Smooth muscle cell (in vitro differentiated cells): ENCODE measurements around the gene GARNL3. TPM values are rescaled to one million over a fixed set of nuclear protein-coding genes. Genes with fewer than 3 reads are reported as not detected.

ENCODE experiments used
- DNase-seq: peaks from one replicate; lab custom pipeline; 2025; ENCODE audit not compliant: unreplicated experiment; lab: John Stamatoyannopoulos, UW
- H2AFZ ChIP-seq: fragments of 200-600 bp; sonication (generic); 2 replicates; pipeline ENCODE4 v1.6.0; 2016; ENCODE audit warnings: antibody characterized with exemption, low read depth, mild to moderate bottlenecking
- H3F3A ChIP-seq: fragments of 200-600 bp; sonication (generic); 2 replicates; pipeline ENCODE4 v1.6.0; 2017; ENCODE audit warnings: antibody characterized with exemption, low read depth
- H3K27ac ChIP-seq: fragments of 200-600 bp; sonication (generic); 2 replicates; pipeline ENCODE4 v1.5.1; 2016; ENCODE audit warnings: low read depth, mild to moderate bottlenecking
- H3K27me3 ChIP-seq: fragments of 200-600 bp; sonication (generic); 2 replicates; pipeline ENCODE4 v1.6.1; 2016; ENCODE audit warnings: low read depth, mild to moderate bottlenecking
- H3K36me3 ChIP-seq: fragments of 200-600 bp; sonication (generic); 2 replicates; pipeline ENCODE4 v1.5.1; 2016; ENCODE audit warnings: low read depth
- H3K4me1 ChIP-seq: fragments of 200-600 bp; sonication (generic); 2 replicates; pipeline ENCODE4 v1.5.1; 2016; ENCODE audit warnings: low read depth
- H3K4me2 ChIP-seq: fragments of 200-600 bp; sonication (generic); 2 replicates; pipeline ENCODE4 v1.6.0; 2016; ENCODE audit warnings: mild to moderate bottlenecking
- H3K4me3 ChIP-seq: fragments of 200-600 bp; sonication (generic); 2 replicates; pipeline ENCODE4 v1.5.1; 2016; ENCODE audit warnings: mild to moderate bottlenecking
- H3K79me2 ChIP-seq: fragments of 200-600 bp; sonication (generic); 2 replicates; pipeline ENCODE4 v1.6.0; 2016; ENCODE audit warnings: low read depth, mild to moderate bottlenecking
- H3K9ac ChIP-seq: fragments of 200-600 bp; sonication (generic); 2 replicates; pipeline ENCODE4 v1.6.0; 2016; ENCODE audit warnings: low read depth
- H3K9me3 ChIP-seq: fragments of 200-600 bp; sonication (generic); replicated peaks from 2 replicates; pipeline ENCODE4 v1.5.1; 2016; ENCODE audit warnings: low read depth
- H4K20me1 ChIP-seq: fragments of 200-600 bp; sonication (generic); 2 replicates; pipeline ENCODE4 v1.6.0; 2016; ENCODE audit warnings: low read depth
- WGBS: methylation state at CpG from one replicate; pipeline ENCODE4 v1.1.7; 2016; ENCODE audit warnings: low lambda C conversion rate; 5-methylcytosine and 5-hydroxymethylcytosine counted together
- polyA plus RNA-seq: library from polyadenylated mRNA; unstranded; fragments of >200 nt; fragmentation: Nextera tagmentation; extraction: Ambion mirVana; gene quantifications from 2 replicates; pipeline ENCODE4 v1.2.1, GENCODE V29; 2016
- total RNA-seq: library from RNA; depleted of rRNA; stranded (reverse); fragments of >200 nt; gene quantifications from 2 replicates; pipeline ENCODE4 v1.2.3, GENCODE V29; 2014
- TF ChIP-seq, protein P1 (sequence below): fragments of 200-600 bp; sonication (generic); IDR thresholded peaks from 2 replicates; pipeline ENCODE4 v1.5.1; 2017; ENCODE audit warnings: borderline replicate concordance, mild to moderate bottlenecking, antibody characterized with exemption; ENCODE audit not compliant: insufficient read depth, poor library complexity, severe bottlenecking

Gene GARNL3
- total and polyA plus RNA-seq, 2 experiments from 2014 or later = 4.7 to 18.5 TPM

DNA sequence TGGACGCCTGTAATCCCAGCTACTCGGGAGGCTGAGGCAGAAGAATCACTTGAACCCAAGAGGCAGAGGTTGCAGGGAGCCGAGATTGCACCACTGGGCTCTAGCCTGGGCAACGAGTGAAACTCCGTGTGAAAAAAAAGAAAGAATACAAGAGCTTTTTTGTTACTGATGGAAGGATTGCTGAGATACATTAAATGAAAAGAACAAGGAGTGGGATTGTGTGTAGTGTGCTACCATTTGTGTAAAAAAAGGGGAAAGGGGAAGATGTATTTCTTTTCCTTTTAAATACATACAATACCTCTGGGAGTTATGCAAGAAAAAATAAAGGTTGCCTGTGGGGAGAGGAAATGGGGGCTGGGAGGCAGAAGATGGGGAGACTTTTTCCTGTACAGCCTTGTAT lies 14.7 kb upstream of the GARNL3 start:
- Histone ChIP-seq H3K9me3 (no peaks in the 10 kb centered on the region), H3K4me3 (no peak overlapping the region), H3K79me2 (peaks cover 2% of the 10 kb centered on the region), H3K27ac (no peak overlapping the region), H3K36me3 (no peaks in the 10 kb centered on the region), H3K4me2 (no peak overlapping the region), H3K9ac (no peak overlapping the region), H3K27me3 (no peaks in the 10 kb centered on the region), H4K20me1 (no peaks in the 10 kb centered on the region), H2AFZ (no peak overlapping the region), H3K4me1 (no peaks in the 10 kb centered on the region), H3F3A (no peaks in the 10 kb centered on the region)
- 94% methylated on average over 5 of the region's 5 CpGs for whole genome bisulfite sequencing
- TF ChIP-seq, protein P1, sequence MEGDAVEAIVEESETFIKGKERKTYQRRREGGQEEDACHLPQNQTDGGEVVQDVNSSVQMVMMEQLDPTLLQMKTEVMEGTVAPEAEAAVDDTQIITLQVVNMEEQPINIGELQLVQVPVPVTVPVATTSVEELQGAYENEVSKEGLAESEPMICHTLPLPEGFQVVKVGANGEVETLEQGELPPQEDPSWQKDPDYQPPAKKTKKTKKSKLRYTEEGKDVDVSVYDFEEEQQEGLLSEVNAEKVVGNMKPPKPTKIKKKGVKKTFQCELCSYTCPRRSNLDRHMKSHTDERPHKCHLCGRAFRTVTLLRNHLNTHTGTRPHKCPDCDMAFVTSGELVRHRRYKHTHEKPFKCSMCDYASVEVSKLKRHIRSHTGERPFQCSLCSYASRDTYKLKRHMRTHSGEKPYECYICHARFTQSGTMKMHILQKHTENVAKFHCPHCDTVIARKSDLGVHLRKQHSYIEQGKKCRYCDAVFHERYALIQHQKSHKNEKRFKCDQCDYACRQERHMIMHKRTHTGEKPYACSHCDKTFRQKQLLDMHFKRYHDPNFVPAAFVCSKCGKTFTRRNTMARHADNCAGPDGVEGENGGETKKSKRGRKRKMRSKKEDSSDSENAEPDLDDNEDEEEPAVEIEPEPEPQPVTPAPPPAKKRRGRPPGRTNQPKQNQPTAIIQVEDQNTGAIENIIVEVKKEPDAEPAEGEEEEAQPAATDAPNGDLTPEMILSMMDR = no peak
- no peak for DNase-seq

DNA sequence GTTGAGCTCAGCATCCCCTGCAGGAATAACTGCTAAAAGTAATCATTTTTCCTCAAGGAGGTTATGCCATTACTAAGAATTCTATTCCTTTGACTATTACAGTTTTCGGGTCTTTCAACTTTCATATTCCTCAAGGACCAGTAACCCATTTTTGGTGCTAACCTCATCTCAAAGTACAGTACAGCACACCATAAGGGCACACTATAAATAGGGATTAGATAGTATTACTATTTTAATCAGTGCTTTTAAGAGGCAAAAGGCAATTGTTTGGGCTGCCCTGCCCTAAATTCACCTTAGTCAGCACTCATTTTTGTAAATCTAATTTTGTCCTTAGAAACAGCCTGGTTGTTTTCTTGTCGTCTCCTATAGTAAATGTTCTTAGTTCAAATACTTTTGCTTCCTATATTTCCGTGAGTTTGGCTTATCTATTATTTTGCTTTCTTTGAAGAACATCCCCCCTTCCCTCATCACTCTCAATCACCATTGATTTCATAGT lies 13.6 kb upstream of the GARNL3 start:
- H3K27me3 ChIP-seq = no peaks in the 10 kb centered on the region
- H3K9ac ChIP-seq = no peak overlapping the region
- H3K4me1 ChIP-seq = no peaks in the 10 kb centered on the region
- no peaks in the 10 kb centered on the region for H3K36me3 ChIP-seq
- TF ChIP-seq, protein P1 = no peak
- DNase-seq = no peak
- no peaks in the 10 kb centered on the region for H3K9me3 ChIP-seq
- no peak overlapping the region for H3K27ac ChIP-seq
- no peaks in the 10 kb centered on the region for H3F3A ChIP-seq
- H4K20me1 ChIP-seq = no peaks in the 10 kb centered on the region
- H3K4me3 ChIP-seq = no peak overlapping the region
- H3K4me2 ChIP-seq = no peak overlapping the region
- H3K79me2 ChIP-seq = peaks cover 2% of the 10 kb centered on the region
- H2AFZ ChIP-seq = no peak overlapping the region
- WGBS = 87% methylated on average over 3 of the region's 3 CpGs

DNA sequence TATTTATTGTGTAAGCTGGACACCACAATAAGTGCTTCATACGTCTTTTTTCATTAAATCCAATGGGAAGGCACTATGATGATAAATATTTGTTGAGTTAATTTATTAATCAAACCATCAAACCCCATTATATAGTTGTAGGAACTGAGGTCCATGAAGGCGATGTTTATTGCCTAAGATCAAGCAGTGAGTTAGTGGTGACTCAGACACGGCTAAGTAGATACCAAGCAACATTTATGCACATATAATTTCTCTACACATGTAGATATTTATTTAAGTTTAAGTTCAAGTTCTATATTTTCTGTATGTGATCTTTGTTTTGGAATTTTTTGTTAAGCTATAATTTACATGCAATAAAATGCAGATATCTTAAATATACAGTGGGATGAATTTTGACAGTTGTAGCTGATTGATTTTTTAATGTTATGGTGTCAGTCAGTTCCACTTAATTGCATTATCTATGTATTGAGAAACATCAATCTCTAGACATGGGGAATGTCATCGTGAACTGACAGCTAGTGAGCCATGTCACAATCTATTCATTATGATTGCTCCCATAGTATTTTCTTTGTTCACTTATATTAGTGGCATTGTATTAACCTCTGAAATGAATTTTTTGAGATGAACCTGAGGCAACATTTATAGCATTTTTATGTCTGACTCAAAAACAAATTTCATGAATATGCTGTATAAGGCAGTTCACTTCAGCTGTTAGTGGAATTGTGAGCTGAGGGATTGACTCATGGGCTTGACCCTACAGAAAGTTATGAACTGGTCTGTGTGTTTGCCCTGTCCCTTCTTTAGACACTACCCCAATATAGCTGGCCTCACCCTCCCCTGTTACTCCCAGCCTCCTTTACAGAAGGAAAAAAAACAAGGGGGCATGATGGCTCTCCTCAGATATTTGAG lies 11.9 kb upstream of the GARNL3 start:
- H3K27me3 ChIP-seq = no peaks in the 10 kb centered on the region
- H3K36me3 ChIP-seq = no peaks in the 10 kb centered on the region
- H3F3A ChIP-seq = no peaks in the 10 kb centered on the region
- no peak overlapping the region for H3K4me2 ChIP-seq
- H3K4me1 ChIP-seq = no peaks in the 10 kb centered on the region
- H3K79me2 ChIP-seq = peaks cover 2% of the 10 kb centered on the region
- no peaks in the 10 kb centered on the region for H4K20me1 ChIP-seq
- no peak for DNase-seq
- no peak overlapping the region for H3K9ac ChIP-seq
- no peak overlapping the region for H3K27ac ChIP-seq
- H3K9me3 ChIP-seq = no peaks in the 10 kb centered on the region
- H2AFZ ChIP-seq = no peak overlapping the region
- TF ChIP-seq, protein P1 = no peak
- H3K4me3 ChIP-seq = no peak overlapping the region
- WGBS = 87% methylated on average over 4 of the region's 4 CpGs
